ENCODE results near the gene PYROXD2. TPM values are rescaled to one million over a fixed set of nuclear protein-coding genes. Genes with fewer than 3 reads are reported as not detected.
A peak's percentile ranks its signal among the peaks of the same experiment; 100 is the strongest.

Gene PYROXD2
- polyA plus RNA-seq, 1 donor from 2014 or later: 0.11 TPM

DNA sequence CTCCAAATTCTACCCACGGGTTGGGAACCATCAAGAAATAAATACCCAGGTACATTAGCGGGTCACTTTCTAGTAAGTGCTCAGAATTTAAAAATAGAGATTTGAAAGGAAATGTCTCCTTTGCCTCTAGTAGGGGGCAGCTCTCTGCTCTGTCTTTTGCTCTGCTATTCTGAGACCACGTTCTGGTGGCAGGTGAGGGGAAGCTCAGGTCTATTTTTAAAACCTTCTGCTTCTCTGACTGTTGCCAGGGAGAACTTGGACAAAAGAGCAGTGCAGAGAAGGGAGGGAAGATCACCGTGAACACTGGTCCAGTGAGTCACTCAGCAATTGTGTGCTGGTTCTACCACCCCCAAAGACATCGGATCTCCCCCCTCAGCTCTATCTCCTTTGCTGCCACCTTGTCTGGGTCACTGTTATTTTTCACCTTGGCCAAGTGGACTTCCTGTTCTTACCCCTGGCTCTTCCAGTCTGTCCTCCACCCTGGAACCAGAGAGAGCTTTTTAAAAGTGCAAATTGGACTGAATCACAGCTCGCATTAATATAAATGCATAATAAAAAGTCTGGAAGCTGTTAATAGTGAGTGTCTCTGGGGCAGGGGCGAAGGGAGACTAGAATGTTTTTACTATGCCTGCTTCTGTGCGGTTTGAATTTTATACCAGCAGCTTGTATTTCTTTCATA lies 74.6 kb downstream of the PYROXD2 start:
- Histone ChIP-seq H2AFZ (ENCODE audit: low read depth, low read length) (no peak overlapping the region), H3K9me2 (ENCODE audit: insufficient read depth, low read length) (no peaks in the 10 kb centered on the region), H3K79me2 (replicated peaks; ENCODE audit: insufficient read depth, low read length) (no peaks in the 10 kb centered on the region), H3K9ac (ENCODE audit: low read length) (no peak overlapping the region), H3F3A (ENCODE audit: insufficient read depth, low read length, poor library complexity, severe bottlenecking) (no peaks in the 10 kb centered on the region), H3K27me3 (ENCODE audit: insufficient read depth, low read depth, low read length) (no peaks in the 10 kb centered on the region), H3K4me2 (ENCODE audit: low read length) (no peak overlapping the region), H3K27ac (ENCODE audit: low read length) (peak overlapping the region; percentile 14), H4K20me1 (ENCODE audit: insufficient read depth) (no peaks in the 10 kb centered on the region), H3K36me3 (ENCODE audit: insufficient read depth, low read length) (no peaks in the 10 kb centered on the region), H3K4me3 (ENCODE audit: low read length) (no peak overlapping the region), H3K9me3 (ENCODE audit: low read length) (no peaks in the 10 kb centered on the region)
- TF ChIP-seq TAF1 (IDR thresholded peaks at IDR 0.05; ENCODE audit: low read depth) (no peak), EP300 (conservative IDR thresholded peaks at IDR 0.05; ENCODE audit: poor library complexity, severe bottlenecking) (no peak), EZH2 (IDR thresholded peaks at IDR 0.05; ENCODE audit: borderline replicate concordance, insufficient read depth, low read length, poor library complexity, severe bottlenecking) (no peak), REST (IDR thresholded peaks at IDR 0.05; ENCODE audit: borderline replicate concordance) (no peak), RAD21 (conservative IDR thresholded peaks at IDR 0.05) (no peak), CTCF (IDR thresholded peaks at IDR 0.05; ENCODE audit: poor library complexity, severe bottlenecking) (no peak), POLR2AphosphoS5 (IDR thresholded peaks at IDR 0.05) (no peak)

- H3K4me2 ChIP-seq (ENCODE audit: low read length): no peak overlapping the region
- no peak for TF ChIP-seq SMC3 (conservative IDR thresholded peaks at IDR 0.05; ENCODE audit: poor library complexity)
- no peak for TF ChIP-seq EZH2 (IDR thresholded peaks at IDR 0.05; ENCODE audit: borderline replicate concordance, insufficient read depth, low read length, poor library complexity, severe bottlenecking)
- TF ChIP-seq CTCF (IDR thresholded peaks at IDR 0.05; ENCODE audit: poor library complexity, severe bottlenecking): no peak
Observed at GRCh38 chr10:98339799-98340198, 75.2 kb downstream of the PYROXD2 start.

More at GRCh38 chr10:98339799-98340198, 75.2 kb downstream of the PYROXD2 start:
- H3K9ac ChIP-seq (ENCODE audit: low read length): no peak overlapping the region
- no peak overlapping the region for H3K4me3 ChIP-seq (ENCODE audit: low read length)
- H3K79me2 ChIP-seq (replicated peaks; ENCODE audit: insufficient read depth, low read length): no peaks in the 10 kb centered on the region
- H3K27me3 ChIP-seq (ENCODE audit: insufficient read depth, low read depth, low read length): no peaks in the 10 kb centered on the region
- no peaks in the 10 kb centered on the region for H3K36me3 ChIP-seq (ENCODE audit: insufficient read depth, low read length)
- no peaks in the 10 kb centered on the region for H4K20me1 ChIP-seq (ENCODE audit: insufficient read depth)
- no peaks in the 10 kb centered on the region for H3K9me2 ChIP-seq (ENCODE audit: insufficient read depth, low read length)
- no peaks in the 10 kb centered on the region for H3K9me3 ChIP-seq (ENCODE audit: low read length)
- H3F3A ChIP-seq (ENCODE audit: insufficient read depth, low read length, poor library complexity, severe bottlenecking): no peaks in the 10 kb centered on the region
- H2AFZ ChIP-seq (ENCODE audit: low read depth, low read length): no peak overlapping the region
- no peak overlapping the region for H3K27ac ChIP-seq (ENCODE audit: low read length)

Measured in neural cell (in vitro differentiated cells).